GM21360 (cell line): ENCODE measurements around the gene ULK4.

ENCODE experiments used
- ATAC-seq: cut with Tn5 transposase; IDR thresholded peaks from one replicate; pipeline ENCODE4 v1.9.1; 2021; ENCODE audit warnings: mild to moderate bottlenecking, moderate library complexity; ENCODE audit not compliant: unreplicated experiment

Gene ULK4

GRCh38 chr3:41241800-41242571 is 719.9 kb downstream of the ULK4 start:
- ATAC-seq = no peak

DNA sequence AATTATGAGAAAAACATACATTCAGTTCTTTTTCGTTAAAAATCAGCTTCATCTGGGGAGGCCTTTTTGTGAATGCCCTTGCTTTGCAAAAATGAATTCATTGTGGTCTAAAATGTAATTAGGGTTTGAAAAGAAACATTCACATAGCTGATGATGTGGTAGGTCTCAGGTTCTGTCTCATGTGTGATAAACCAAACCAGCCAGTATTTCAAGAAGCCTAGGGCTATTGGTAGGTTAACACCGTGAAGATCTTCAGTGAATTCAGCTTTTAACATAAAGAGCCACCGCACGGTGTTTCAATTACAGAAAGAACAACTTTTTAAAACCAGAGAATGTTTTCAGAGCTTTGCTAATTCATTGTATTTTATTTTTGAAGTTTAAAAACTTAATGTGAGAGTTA is 720.7 kb downstream of the ULK4 start:
- no peak for ATAC-seq

GRCh38 chr3:41239587-41239986 is 722.3 kb downstream of the ULK4 start:
- no peak for ATAC-seq

DNA sequence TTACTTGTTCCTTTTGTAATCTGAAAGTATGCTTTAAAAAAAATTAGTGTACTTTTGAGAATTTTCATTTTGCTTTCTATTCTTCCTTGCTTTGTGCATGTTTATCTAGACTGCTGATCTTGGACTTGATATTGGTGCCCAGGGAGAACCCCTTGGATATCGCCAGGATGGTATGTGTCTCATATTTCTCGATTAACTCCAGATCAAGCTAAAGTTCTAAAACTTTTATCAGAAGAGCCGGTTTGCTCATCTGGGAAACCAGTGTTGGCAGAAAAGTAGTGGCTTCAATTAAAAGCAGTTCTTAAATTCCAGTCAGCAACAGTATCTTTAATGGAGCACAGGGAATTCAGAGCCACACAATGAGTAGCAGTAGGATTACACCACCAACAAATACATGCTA is 724.0 kb downstream of the ULK4 start:
- ATAC-seq = no peak

GRCh38 chr3:41236228-41236627 is 725.7 kb downstream of the ULK4 start:
- ATAC-seq = no peak

DNA sequence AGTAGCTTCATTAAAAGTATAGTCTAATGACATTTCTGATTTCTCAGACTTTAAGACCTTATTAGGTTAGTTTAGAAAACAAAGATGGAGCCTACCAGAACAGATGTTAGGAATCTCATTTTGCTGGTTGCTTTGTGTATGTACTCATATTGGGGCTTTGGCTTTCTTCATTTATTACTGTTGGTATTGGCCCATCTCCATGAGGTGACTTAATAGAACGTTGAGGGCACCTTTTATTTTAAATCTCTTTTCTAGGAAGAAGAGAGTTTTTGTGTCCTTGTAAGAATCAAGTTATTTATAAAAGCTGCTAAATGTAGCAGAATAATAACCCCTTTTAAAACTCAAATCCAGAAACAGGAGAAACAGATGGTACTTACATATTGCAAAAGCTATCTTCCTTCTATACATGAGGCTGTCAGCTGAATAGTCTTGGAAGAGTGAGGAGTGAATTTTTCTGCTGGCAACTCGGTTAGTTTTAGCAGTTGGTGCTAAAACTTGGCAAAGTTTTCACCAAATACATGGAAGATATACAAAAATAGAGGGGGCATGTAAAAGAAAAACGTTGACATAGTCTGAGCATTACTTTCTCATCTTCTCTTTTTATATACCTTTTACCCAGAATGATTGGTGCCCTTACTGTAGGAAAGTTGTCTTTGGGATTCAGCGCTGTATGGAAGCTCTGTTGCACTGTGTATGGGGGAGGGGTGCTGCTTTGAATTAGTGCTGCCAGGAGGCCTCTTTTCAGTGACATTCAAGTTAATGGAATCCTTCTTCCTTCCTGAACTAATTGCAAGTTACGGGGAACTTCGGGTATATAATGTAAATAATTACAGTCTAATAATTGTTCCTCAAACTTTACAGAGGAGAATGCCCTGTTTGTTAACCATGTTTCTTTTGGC is 726.8 kb downstream of the ULK4 start:
- no peak for ATAC-seq

DNA sequence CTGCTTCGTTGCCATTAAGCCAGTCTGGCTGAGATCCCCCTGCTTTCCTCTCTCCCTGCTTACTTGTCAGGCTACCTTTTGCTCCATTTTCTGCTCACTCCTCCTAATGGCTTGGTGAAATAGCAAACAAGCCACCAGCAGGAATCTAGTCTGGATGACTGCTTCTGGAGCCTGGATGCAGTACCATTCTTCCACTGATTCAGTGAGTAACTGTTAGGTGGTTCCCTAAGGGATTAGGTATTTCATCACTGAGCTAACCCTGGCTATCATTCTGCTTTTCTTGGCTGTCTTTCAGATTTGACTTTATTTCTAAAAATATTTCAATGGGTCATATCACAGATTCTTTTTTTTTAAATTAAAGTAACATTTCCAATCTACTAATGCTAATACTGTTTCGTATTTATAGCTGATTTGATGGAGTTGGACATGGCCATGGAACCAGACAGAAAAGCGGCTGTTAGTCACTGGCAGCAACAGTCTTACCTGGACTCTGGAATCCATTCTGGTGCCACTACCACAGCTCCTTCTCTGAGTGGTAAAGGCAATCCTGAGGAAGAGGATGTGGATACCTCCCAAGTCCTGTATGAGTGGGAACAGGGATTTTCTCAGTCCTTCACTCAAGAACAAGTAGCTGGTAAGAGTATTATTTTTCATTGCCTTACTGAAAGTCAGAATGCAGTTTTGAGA is 737.6 kb downstream of the ULK4 start:
- no peak for ATAC-seq

GRCh38 chr3:41223691-41224090 is 738.2 kb downstream of the ULK4 start:
- ATAC-seq = no peak

- no peak for ATAC-seq
These were observed 738.8 kb downstream of the ULK4 start for GRCh38 chr3:41223078-41223477.

GRCh38 chr3:41222501-41222900 is 739.4 kb downstream of the ULK4 start:
- no peak for ATAC-seq

- no peak for ATAC-seq
These were observed 739.9 kb downstream of the ULK4 start for GRCh38 chr3:41222012-41222411.

DNA sequence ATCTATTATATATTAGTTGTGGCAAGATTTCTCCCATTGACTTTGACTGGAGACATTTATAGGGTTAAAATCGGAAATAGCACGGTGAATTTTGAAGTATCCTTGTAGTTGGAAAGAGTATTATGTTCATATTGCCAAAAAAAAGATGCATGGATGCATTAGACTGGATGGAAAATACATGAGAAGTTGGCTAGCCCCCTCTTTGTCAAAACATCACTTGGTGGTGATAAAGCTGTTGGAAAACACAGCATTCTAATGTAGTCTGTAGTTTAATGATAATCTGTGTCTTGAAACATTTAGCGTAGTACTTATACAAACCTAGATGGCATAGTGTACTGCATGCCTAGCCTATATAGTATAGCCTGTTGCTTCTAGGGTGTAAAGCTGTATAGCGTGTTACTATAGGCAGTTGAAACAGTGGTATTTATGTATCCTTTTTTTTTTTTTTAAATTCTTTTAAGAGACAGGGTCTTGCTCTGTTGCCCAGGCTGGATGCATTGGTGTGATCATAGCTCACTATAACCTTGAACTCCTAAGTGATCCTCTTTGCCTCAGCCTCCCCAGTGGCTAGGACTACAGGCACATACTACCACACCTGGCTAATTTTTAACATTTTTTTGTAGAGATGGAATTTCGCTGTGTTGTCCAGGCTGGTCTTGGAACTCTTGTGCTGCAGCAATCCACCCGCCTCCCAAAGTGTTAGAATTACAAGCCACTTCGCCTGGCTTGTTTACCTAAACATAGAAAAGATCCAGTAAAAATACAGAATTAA is 740.8 kb downstream of the ULK4 start:
- ATAC-seq = no peak

GRCh38 chr3:41219424-41219823 is 742.5 kb downstream of the ULK4 start:
- ATAC-seq = no peak

GRCh38 chr3:41216993-41217392 is 744.9 kb downstream of the ULK4 start:
- ATAC-seq = no peak

- ATAC-seq = no peak
These were observed 745.5 kb downstream of the ULK4 start for GRCh38 chr3:41216422-41216821.

GRCh38 chr3:41213588-41213987 is 748.3 kb downstream of the ULK4 start:
- ATAC-seq = no peak

GRCh38 chr3:41212088-41212487 is 749.8 kb downstream of the ULK4 start:
- no peak for ATAC-seq

DNA sequence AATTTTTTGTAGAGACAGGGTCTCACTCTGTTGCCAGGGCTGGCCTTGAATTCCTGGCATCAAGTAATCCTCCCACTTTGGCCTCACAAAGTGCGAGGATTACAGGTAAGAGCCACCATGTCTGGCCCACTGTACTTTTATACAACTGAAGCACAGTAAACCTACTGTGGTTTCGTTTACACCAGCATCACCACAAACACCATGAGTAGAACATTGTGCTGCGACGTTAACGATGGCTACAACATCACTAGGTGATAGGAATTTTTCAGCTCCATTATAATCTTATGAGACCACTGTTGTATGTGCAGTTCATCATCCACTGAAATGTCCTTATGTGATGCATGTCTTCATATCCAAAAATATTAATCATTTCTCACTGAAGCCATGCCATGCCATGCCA is 750.9 kb downstream of the ULK4 start:
- ATAC-seq = no peak

DNA sequence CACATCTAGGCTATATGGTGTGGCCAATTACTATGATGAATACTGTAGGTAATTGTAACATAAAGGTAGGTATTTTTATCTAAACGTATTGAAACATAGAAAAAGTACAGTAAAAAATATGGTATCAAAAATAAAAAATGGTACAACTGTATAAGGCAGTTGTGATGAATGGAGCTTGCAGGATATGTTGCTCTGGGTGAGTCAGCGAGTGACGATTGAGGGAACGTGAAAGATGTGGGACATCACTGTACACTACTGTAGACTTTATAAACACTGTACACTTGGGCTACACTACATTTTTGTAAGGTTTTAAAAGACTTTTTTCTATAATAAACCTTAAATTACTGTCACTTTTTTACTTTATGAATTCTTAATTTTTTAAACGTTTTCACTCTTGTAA is 752.3 kb downstream of the ULK4 start:
- ATAC-seq = no peak

DNA sequence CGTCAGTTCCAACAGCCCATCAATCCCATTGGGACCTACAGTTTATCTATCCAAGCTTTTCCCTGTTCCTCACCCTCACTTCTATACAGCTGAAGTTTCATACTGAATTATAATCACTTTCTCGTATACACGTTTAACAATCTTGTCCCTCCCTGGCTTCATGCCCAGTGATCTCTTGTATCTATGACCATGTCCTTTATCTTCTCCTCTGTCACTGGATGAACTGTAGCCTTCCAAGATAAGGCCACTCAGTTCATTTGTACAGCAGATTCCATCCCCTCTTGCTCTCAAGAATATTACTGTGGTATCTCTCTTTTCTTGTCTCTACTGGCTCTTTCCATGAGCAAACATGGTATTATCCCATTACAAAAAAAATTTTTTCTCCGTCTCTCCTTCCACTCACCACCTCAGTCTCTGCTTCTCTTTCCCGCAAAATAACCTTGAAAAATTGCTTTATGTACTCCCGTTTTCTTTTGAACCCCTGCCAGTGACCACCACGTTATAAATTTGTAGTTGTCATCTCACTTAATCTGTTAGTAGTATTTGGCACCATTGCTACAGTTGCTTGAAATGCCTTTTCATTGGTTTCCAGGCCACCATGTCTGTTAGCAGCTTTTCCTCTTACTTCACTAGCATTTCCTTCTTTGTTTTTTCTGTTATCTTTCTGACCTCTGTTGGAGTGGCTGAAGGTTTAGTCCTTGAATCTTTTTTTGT is 753.2 kb downstream of the ULK4 start:
- ATAC-seq = no peak
